ENCODE measurements around the gene RNU4-1.
A peak's percentile ranks its signal among the peaks of the same experiment; 100 is the strongest.

The RNU4-1 gene

DNA sequence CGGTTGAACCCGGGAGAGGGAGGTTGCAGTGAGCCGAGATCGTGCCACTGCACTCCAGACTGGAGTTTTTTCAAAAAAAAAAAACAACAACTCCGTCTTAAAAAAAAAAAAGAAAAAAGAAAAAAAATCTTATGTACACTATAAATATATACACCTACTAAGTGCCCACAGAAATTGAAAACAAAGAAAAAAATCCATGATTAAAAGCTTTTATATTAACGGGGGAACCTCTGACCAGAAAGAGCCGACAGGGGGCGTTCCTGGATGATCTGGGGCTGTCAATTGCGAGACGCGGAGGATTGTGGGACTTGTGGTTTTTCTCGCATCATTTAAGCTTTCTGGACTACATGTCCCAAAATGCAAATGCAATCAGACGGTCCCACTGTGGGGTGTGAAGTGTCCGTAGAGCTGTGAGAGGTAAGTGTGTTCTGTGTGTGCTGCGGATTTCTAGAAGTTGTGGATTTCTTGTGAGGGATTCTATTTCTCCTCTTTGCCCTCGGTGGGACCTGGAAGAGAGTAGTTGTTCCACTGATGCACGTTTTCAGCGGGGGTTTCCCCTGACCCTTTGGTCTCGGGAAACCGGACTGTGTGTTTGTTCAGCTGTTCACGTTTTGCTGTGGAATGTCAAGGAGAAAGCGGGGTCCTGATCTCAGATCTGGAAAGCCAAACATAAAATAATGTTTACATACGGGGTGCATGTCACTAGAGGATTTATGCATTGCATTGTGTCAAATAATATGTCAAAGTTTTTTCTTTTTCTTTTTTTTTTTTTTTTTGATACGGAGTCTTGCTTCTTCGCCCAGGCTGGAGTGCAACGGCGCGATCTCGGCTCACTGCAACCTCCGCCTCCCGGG, 9.2 kb upstream of the RNU4-1 start, which contains the start of gene SIRT4:
SIRT4 (plus strand) TSS at position 360 of the 854 bp plus-strand sequence. CDS start 1,241 bp downstream, outside the sequence.
- H3K27me3 ChIP-seq (replicated peaks): no peaks in the 10 kb centered on the region
- peak; percentile 94 for DNase-seq
- TF ChIP-seq, protein P1, sequence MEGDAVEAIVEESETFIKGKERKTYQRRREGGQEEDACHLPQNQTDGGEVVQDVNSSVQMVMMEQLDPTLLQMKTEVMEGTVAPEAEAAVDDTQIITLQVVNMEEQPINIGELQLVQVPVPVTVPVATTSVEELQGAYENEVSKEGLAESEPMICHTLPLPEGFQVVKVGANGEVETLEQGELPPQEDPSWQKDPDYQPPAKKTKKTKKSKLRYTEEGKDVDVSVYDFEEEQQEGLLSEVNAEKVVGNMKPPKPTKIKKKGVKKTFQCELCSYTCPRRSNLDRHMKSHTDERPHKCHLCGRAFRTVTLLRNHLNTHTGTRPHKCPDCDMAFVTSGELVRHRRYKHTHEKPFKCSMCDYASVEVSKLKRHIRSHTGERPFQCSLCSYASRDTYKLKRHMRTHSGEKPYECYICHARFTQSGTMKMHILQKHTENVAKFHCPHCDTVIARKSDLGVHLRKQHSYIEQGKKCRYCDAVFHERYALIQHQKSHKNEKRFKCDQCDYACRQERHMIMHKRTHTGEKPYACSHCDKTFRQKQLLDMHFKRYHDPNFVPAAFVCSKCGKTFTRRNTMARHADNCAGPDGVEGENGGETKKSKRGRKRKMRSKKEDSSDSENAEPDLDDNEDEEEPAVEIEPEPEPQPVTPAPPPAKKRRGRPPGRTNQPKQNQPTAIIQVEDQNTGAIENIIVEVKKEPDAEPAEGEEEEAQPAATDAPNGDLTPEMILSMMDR (IDR thresholded peaks at IDR 0.05; ENCODE audit: low read depth, low read length, missing control alignments): peak; percentile 87
- in situ Hi-C loops (cut with HindIII; ENCODE audit: low pct_ligation_motif_present, low sequenced_read_pairs): no loop called here
- H3K36me3 ChIP-seq (replicated peaks): no peaks in the 10 kb centered on the region
- H3K4me3 ChIP-seq (ENCODE audit: low read depth, low read length): peak within 1 kb of the TSS; percentile 60
- peak within 1 kb of the TSS; percentile 78 for H3K27ac ChIP-seq

DNA sequence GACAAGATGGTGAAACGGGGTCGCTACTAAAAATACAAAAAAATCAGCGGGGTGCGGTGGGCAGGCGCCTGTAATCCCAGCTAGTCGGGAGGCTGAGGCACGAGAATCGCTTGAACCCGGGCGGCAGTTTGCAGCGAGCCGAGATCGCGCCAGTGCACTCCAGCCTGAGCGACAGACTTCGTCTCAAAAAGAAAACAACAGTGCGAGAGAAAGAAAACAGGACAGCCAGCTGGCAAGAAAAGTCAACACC, 701 bp downstream of the RNU4-1 start:
- in situ Hi-C loops (cut with HindIII; ENCODE audit: low pct_ligation_motif_present, low sequenced_read_pairs): no loop called here
- TF ChIP-seq, protein P1 (IDR thresholded peaks at IDR 0.05; ENCODE audit: low read depth, low read length, missing control alignments): no peak
- Histone ChIP-seq H3K27me3 (replicated peaks) (no peaks in the 10 kb centered on the region), H3K4me3 (ENCODE audit: low read depth, low read length) (peak overlapping the region; percentile 55), H3K27ac (peak overlapping the region; percentile 100), H3K36me3 (replicated peaks) (no peaks in the 10 kb centered on the region)
- DNase-seq: no peak

DNA sequence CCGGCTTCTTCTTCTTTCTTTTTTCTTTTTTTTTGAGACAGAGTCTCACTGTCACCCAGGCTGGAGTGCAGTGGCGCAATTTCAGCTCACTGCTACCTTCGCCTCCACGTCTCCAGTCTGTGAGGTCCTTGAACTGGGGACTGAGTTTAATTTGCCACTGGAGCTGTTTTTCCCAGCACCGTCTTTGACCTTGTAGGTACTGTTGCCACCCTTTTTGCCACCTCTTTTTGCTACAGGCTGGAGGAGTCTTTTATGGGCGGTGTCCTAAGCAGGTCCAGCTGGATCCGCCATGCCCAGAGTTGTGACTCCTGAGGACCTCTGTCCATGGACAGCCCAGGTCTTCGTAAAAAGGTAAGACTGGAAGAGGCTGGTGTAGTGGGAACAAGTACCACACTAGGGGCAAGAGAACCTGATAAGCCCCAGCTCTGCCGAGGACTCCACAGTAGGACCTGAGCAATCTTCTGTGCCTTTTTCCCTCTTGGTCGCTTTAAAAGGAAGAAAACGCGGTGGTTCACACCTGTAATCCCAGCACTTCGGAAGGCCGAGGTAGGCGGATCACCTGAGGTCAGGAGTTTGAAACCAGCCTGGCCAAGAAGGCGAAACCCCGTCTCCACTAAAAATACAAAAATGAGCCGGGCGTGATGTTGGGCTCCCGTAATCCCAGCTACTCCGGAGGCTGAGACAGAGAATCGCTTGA, 2.3 kb downstream of the RNU4-1 start:
- TF ChIP-seq, protein P1 (IDR thresholded peaks at IDR 0.05; ENCODE audit: low read depth, low read length, missing control alignments): no peak
- Histone ChIP-seq H3K27me3 (replicated peaks) (no peaks in the 10 kb centered on the region), H3K4me3 (ENCODE audit: low read depth, low read length) (peak overlapping the region; percentile 29), H3K36me3 (replicated peaks) (no peaks in the 10 kb centered on the region), H3K27ac (peak overlapping the region; percentile 24)
- no peak for DNase-seq
- in situ Hi-C loops (cut with HindIII; ENCODE audit: low pct_ligation_motif_present, low sequenced_read_pairs): no loop called here

DNA sequence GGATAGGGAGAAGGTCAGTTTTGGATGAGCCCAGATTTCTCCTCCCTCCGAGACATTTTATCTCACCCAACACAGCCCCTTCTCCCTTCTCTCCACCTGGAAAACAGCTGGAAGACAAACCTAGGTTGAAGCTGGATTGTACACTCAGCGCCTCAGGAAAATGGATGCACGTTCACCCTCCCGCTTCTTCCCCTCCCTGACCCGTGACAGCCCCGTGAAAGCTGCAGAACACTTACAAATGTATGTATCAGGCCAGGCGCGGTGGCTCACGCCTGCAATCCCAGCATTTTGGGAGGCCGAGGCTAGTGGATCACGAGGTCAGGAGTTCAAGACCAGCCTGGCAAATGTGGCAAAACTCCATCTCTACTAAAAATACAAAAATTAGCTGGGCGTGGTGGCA, 5.5 kb downstream of the RNU4-1 start:
- TF ChIP-seq, protein P1 (IDR thresholded peaks at IDR 0.05; ENCODE audit: low read depth, low read length, missing control alignments): no peak
- in situ Hi-C loops (cut with HindIII; ENCODE audit: low pct_ligation_motif_present, low sequenced_read_pairs): no loop called here

DNA sequence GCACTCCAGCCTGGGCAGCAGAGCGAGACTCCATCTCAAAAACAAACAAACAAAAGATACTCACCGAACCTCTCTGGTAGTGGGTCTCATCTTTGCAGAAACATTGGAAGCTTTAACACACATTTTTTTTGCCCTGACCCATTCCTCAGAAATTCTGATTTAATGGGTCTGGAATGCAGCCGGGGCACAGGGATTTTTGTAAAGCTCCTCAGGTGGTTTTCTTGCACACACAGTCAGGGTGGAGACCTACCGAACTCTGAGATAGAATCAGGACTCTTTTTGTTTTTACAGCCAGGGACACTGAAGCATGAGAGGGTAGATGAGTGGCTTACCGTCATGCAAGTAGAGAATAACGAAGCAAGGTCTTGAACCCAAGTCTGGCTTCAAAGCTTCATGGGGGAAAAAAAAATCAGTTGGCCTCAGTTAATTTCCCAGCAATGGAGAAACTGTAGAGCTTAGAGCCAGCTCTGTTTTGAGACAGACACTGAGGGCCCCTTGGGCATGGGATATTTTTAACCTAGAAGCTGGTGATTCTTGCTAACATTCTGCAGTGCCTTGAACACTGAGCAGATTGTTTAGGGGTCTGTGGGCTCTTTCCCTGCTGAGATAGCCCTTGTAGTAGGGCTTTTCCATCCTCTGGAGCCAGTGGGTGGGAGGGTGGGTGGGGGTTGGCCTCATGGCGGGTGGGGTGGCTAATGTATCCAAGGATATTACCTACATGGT, 6.1 kb downstream of the RNU4-1 start:
- no peak overlapping the region for H3K4me3 ChIP-seq (ENCODE audit: low read depth, low read length)
- in situ Hi-C loops (cut with HindIII; ENCODE audit: low pct_ligation_motif_present, low sequenced_read_pairs): no loop called here
- H3K36me3 ChIP-seq (replicated peaks): no peaks in the 10 kb centered on the region
- no peaks in the 10 kb centered on the region for H3K27me3 ChIP-seq (replicated peaks)
- TF ChIP-seq, protein P1 (IDR thresholded peaks at IDR 0.05; ENCODE audit: low read depth, low read length, missing control alignments): no peak
- no peak for DNase-seq
- no peak overlapping the region for H3K27ac ChIP-seq

More for the DNA sequence above, 5.5 kb downstream of the RNU4-1 start:
- no peaks in the 10 kb centered on the region for H3K36me3 ChIP-seq (replicated peaks)
- no peak for DNase-seq
- no peak overlapping the region for H3K27ac ChIP-seq
- H3K4me3 ChIP-seq (ENCODE audit: low read depth, low read length): no peak overlapping the region
- H3K27me3 ChIP-seq (replicated peaks): no peaks in the 10 kb centered on the region

All from brain microvascular endothelial cell (primary cell).